Parathyroid adenoma (tissue), 2 donors: Measurements from ENCODE around the gene ZNF83.

Source experiments
- H2AFZ ChIP-seq: fragments of 300-600 bp; sonication (generic); one replicate; pipeline ENCODE4 v1.7.0; 2017; ENCODE audit warnings: antibody characterized with exemption, mild to moderate bottlenecking
- H3K27ac ChIP-seq: fragments of 300-600 bp; sonication (generic); one replicate; pipeline ENCODE4 v1.7.0; 2017
- H3K27me3 ChIP-seq: fragments of 300-600 bp; sonication (generic); one replicate; pipeline ENCODE4 v1.7.0; 2017; ENCODE audit warnings: low read length; ENCODE audit not compliant: control insufficient read depth, insufficient read depth
- H3K36me3 ChIP-seq: fragments of 300-600 bp; sonication (generic); one replicate; pipeline ENCODE4 v1.7.0; 2017; ENCODE audit warnings: low read length; ENCODE audit not compliant: control insufficient read depth, insufficient read depth
- H3K4me1 ChIP-seq: fragments of 300-600 bp; sonication (generic); one replicate; pipeline ENCODE4 v1.7.0; 2017; ENCODE audit warnings: control low read depth
- H3K4me2 ChIP-seq: fragments of 300-600 bp; sonication (generic); one replicate; pipeline ENCODE4 v1.7.0; 2017; ENCODE audit warnings: low read length
- H3K4me3 ChIP-seq: fragments of 300-600 bp; sonication (generic); one replicate; pipeline ENCODE4 v1.7.0; 2017; ENCODE audit warnings: low read depth, low read length
- H3K79me2 ChIP-seq: fragments of 300-600 bp; sonication (generic); one replicate; pipeline ENCODE4 v1.7.0; 2017; ENCODE audit warnings: control low read depth
- H3K9ac ChIP-seq: fragments of 300-600 bp; sonication (generic); one replicate; pipeline ENCODE4 v1.7.0; 2017; ENCODE audit warnings: mild to moderate bottlenecking
- H3K9me3 ChIP-seq: fragments of 300-600 bp; sonication (generic); one replicate; pipeline ENCODE4 v1.7.0; 2017; ENCODE audit warnings: low read length; ENCODE audit not compliant: control insufficient read depth
- TF ChIP-seq, protein P1 (sequence below): fragments of 300-600 bp; sonication (generic); IDR thresholded peaks from one replicate; pipeline ENCODE4 v1.7.0; 2017; ENCODE audit warnings: antibody characterized with exemption, mild to moderate bottlenecking
- donor health status: primary hyperparathyroidism.

ZNF83 gene

DNA sequence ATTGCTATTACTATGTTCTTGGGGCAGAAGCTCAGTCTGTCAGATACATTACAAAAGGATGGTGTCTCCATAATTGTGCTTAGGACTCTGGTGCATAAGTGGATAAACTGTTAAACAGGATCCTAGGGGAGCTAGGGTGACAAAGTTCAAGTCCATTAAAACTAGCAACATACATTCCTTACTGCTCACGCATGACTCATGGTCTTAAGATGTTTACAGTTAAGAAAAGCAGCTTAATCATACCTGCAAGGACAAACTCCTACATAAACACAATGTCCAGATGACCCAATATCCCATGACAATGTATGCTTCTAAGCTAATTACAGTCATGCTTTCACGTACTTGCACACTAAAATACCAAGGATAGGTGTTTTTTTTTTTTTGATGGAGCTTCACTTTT, 71.6 kb downstream of the ZNF83 start:
- Histone ChIP-seq H3K27me3 (no peaks in the 10 kb centered on the region), H3K4me3 (no peak overlapping the region), H3K27ac (no peak overlapping the region), H3K4me2 (no peak overlapping the region), H3K9me3 (no peaks in the 10 kb centered on the region), H2AFZ (no peak overlapping the region), H3K4me1 (no peaks in the 10 kb centered on the region), H3K9ac (no peak overlapping the region), H3K79me2 (no peaks in the 10 kb centered on the region), H3K36me3 (no peaks in the 10 kb centered on the region)
- TF ChIP-seq, protein P1, sequence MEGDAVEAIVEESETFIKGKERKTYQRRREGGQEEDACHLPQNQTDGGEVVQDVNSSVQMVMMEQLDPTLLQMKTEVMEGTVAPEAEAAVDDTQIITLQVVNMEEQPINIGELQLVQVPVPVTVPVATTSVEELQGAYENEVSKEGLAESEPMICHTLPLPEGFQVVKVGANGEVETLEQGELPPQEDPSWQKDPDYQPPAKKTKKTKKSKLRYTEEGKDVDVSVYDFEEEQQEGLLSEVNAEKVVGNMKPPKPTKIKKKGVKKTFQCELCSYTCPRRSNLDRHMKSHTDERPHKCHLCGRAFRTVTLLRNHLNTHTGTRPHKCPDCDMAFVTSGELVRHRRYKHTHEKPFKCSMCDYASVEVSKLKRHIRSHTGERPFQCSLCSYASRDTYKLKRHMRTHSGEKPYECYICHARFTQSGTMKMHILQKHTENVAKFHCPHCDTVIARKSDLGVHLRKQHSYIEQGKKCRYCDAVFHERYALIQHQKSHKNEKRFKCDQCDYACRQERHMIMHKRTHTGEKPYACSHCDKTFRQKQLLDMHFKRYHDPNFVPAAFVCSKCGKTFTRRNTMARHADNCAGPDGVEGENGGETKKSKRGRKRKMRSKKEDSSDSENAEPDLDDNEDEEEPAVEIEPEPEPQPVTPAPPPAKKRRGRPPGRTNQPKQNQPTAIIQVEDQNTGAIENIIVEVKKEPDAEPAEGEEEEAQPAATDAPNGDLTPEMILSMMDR, result no peak

DNA sequence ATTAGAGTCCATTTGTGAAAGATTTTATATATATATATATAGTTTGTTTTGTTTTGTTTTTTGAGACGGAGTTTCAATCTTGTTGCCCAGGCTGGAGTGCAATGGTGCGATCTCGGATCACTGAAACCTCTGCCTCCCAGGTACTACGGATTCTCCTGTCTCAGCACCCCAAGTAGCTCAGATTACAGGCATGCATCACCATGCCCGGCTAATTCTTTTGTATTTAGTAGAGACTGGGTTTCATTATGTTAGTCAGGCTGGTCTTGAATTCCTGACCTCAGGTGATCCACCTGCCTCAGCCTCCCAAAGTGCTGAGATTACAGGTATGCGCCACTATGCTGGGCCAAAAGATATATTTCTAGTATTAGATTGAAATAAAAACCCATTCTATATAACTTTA, 72.0 kb downstream of the ZNF83 start:
- Histone ChIP-seq H3K9me3 (no peaks in the 10 kb centered on the region), H3K27me3 (no peaks in the 10 kb centered on the region), H3K36me3 (no peaks in the 10 kb centered on the region), H3K79me2 (no peaks in the 10 kb centered on the region), H3K4me1 (no peaks in the 10 kb centered on the region), H3K4me2 (no peak overlapping the region), H2AFZ (no peak overlapping the region), H3K9ac (no peak overlapping the region), H3K27ac (no peak overlapping the region), H3K4me3 (no peak overlapping the region)
- TF ChIP-seq, protein P1, result no peak
